CD4-positive, alpha-beta memory T cell (primary cell): ENCODE measurements around the gene ATP9A. TPM values are rescaled to one million over a fixed set of nuclear protein-coding genes. Genes with fewer than 3 reads are reported as not detected.

ENCODE experiments used
- CTCF ChIA-PET: fragments of 350-600 bp; sonication (Branson Sonifier 250); formaldehyde crosslinking; loops from one replicate; lab custom pipeline; 2021; ENCODE audit warnings: inconsistent platforms; ENCODE audit not compliant: partially characterized antibody; lab: Charles Lee
- POLR2A ChIA-PET: fragments of 350-600 bp; sonication (Branson Sonifier 250); formaldehyde crosslinking; loops from one replicate; lab custom pipeline; 2021; ENCODE audit not compliant: partially characterized antibody; lab: Charles Lee
- DNase-seq, 5 donors: peaks; one replicate each; pipeline versions ENCODE4 v3.0.0 to v3.0.0-alpha.2; 2020 to 2022; ENCODE audit warnings: mixed read lengths in 1 of 5
- H3K27ac ChIP-seq: one replicate; pipeline ENCODE4 v1.7.0; 2013; ENCODE audit warnings: low read depth, low read length
- H3K27me3 ChIP-seq: 2 replicates; pipeline ENCODE4 v1.7.0; 2013; ENCODE audit warnings: mild to moderate bottlenecking, low read length, moderate library complexity; ENCODE audit not compliant: insufficient read depth
- H3K36me3 ChIP-seq: 2 replicates; pipeline ENCODE4 v1.7.0; 2013; ENCODE audit warnings: mild to moderate bottlenecking, low read length, moderate library complexity; ENCODE audit not compliant: insufficient read depth
- H3K4me1 ChIP-seq: 2 replicates; pipeline ENCODE4 v1.7.0; 2013; ENCODE audit warnings: mild to moderate bottlenecking, low read length, moderate library complexity; ENCODE audit not compliant: insufficient read depth
- H3K4me3 ChIP-seq, 2 donors: one replicate each; pipeline ENCODE4 v1.7.0; 2013; ENCODE audit warnings: low read length in 2 of 2, mild to moderate bottlenecking in 1 of 2
- H3K9me3 ChIP-seq, 2 donors: one replicate each; pipeline ENCODE4 v1.7.0; 2013; ENCODE audit warnings: low read length in 2 of 2, control low read depth in 1 of 2; ENCODE audit not compliant: control insufficient read depth in 1 of 2
- H3K27ac Mint-ChIP-seq, 7 donors: one replicate each; pipeline ENCODE4 v1.8.0; 2020 to 2021; ENCODE audit warnings: mixed read lengths in 7 of 7, mild to moderate bottlenecking in 6 of 7, inconsistent platforms in 3 of 7, moderate library complexity in 3 of 7
- H3K27me3 Mint-ChIP-seq, 2 donors: one replicate each; pipeline ENCODE4 v1.8.0; 2020 to 2021; ENCODE audit warnings: mixed read lengths in 2 of 2
- H3K36me3 Mint-ChIP-seq, 2 donors: one replicate each; pipeline ENCODE4 v1.8.0; 2020 to 2021; ENCODE audit warnings: mixed read lengths in 2 of 2, inconsistent platforms in 1 of 2, mild to moderate bottlenecking in 1 of 2
- H3K4me1 Mint-ChIP-seq, 4 donors: one replicate each; pipeline ENCODE4 v1.8.0; 2020 to 2021; ENCODE audit warnings: mixed read lengths in 4 of 4, mild to moderate bottlenecking in 1 of 4
- H3K4me3 Mint-ChIP-seq, 8 donors: one replicate each; pipeline ENCODE4 v1.8.0; 2020 to 2021; ENCODE audit warnings: mixed read lengths in 8 of 8, mild to moderate bottlenecking in 7 of 8, moderate library complexity in 6 of 8, inconsistent platforms in 3 of 8
- H3K9me3 Mint-ChIP-seq, 8 donors: one replicate each; pipeline ENCODE4 v1.8.0; 2020 to 2021; ENCODE audit warnings: mixed read lengths in 8 of 8, mild to moderate bottlenecking in 5 of 8, inconsistent platforms in 3 of 8, moderate library complexity in 1 of 8
- intact Hi-C: fragments of 100-400 bp; cut with micrococcal nuclease; formaldehyde crosslinking; loops from one replicate; pipeline ENCODE4 v1.15.1; 2023
- polyA plus RNA-seq, 2 donors: library from polyadenylated mRNA; unstranded; fragments of 300-500 nt; fragmentation: Illumina TruSeq; gene quantifications; one replicate each; pipeline ENCODE4 v1.2.3, GENCODE V29; 2021
- total RNA-seq, 2 experiments: library from RNA; stranded (reverse); gene quantifications; one replicate each; pipeline ENCODE4 v1.2.3, GENCODE V29; 2021

Gene ATP9A
- total and polyA plus RNA-seq, 4 experiments from 2014 or later: 0.14 to 1.0 (median 0.32) TPM

GRCh38 chr20:51810155-51811041 is 42.2 kb upstream of the ATP9A start:
- Mint-ChIP-seq H3K27me3 (peaks cover 13 to 15% of the 10 kb centered on the region in 2 donors), H3K4me1 (no peaks in the 10 kb centered on the region), H3K36me3 (no peaks in the 10 kb centered on the region), H3K4me3 (no peak overlapping the region), H3K27ac (no peak overlapping the region), H3K9me3 (no peaks in the 10 kb centered on the region)
- H3K9me3 ChIP-seq: no peaks in the 10 kb centered on the region
- no peak overlapping the region for H3K27ac ChIP-seq
- intact Hi-C loops: no loop called here
- no peaks in the 10 kb centered on the region for H3K36me3 ChIP-seq
- ChIA-PET POLR2A (no interaction called here), CTCF (interaction anchor here (2.7 kb wide), 1 partner anchor 10 kb away, joined by 7 read pairs; no protein-coding TSS in a partner anchor)
- no peaks in the 10 kb centered on the region for H3K4me1 ChIP-seq
- DNase-seq: no peak
- no peak overlapping the region for H3K4me3 ChIP-seq
- no peaks in the 10 kb centered on the region for H3K27me3 ChIP-seq

- Mint-ChIP-seq H3K27me3 (peaks cover 22 to 25% of the 10 kb centered on the region in 2 donors), H3K9me3 (no peaks in the 10 kb centered on the region), H3K4me3 (no peak overlapping the region), H3K4me1 (peaks cover 0 to 5% (median 0%) of the 10 kb centered on the region in 4 donors), H3K36me3 (no peaks in the 10 kb centered on the region), H3K27ac (no peak overlapping the region)
- intact Hi-C loops: no loop called here
- Histone ChIP-seq H3K4me1 (no peaks in the 10 kb centered on the region), H3K36me3 (no peaks in the 10 kb centered on the region), H3K4me3 (no peak overlapping the region), H3K27me3 (peaks cover 1% of the 10 kb centered on the region), H3K9me3 (no peaks in the 10 kb centered on the region), H3K27ac (no peak overlapping the region)
- ChIA-PET POLR2A (no interaction called here), CTCF (interaction anchor here (0.8 kb wide), 1 partner anchor 275 kb away, joined by 3 read pairs; no protein-coding TSS in a partner anchor)
- no peak for DNase-seq
These were observed 39.6 kb upstream of the ATP9A start for GRCh38 chr20:51807720-51808250.

- no peak for DNase-seq
- peaks cover 1 to 17% (median 5%) of the 10 kb centered on the region in 4 donors for H3K4me1 Mint-ChIP-seq
- no peak overlapping the region for H3K27ac Mint-ChIP-seq
- no peaks in the 10 kb centered on the region for H3K36me3 ChIP-seq
- H3K4me3 Mint-ChIP-seq: no peak overlapping the region
- H3K9me3 ChIP-seq: no peaks in the 10 kb centered on the region
- no peaks in the 10 kb centered on the region for H3K36me3 Mint-ChIP-seq
- no peaks in the 10 kb centered on the region for H3K9me3 Mint-ChIP-seq
- peaks cover 10% of the 10 kb centered on the region for H3K27me3 ChIP-seq
- POLR2A ChIA-PET: no interaction called here
- CTCF ChIA-PET: no interaction called here
- H3K4me3 ChIP-seq: no peak overlapping the region
- peaks cover 6% of the 10 kb centered on the region for H3K4me1 ChIP-seq
- no peak overlapping the region for H3K27ac ChIP-seq
- intact Hi-C loops: no loop called here
- H3K27me3 Mint-ChIP-seq: peaks cover 29 to 33% of the 10 kb centered on the region in 2 donors
These were observed 36.6 kb upstream of the ATP9A start for GRCh38 chr20:51804754-51805153.

- no peak overlapping the region for H3K27ac ChIP-seq
- no peaks in the 10 kb centered on the region for H3K9me3 Mint-ChIP-seq
- H3K27me3 ChIP-seq: peaks cover 13% of the 10 kb centered on the region
- no peaks in the 10 kb centered on the region for H3K36me3 Mint-ChIP-seq
- no peak overlapping the region for H3K4me3 ChIP-seq
- ChIA-PET POLR2A (no interaction called here), CTCF (no interaction called here)
- peaks cover 40 to 43% of the 10 kb centered on the region in 2 donors for H3K27me3 Mint-ChIP-seq
- no peaks in the 10 kb centered on the region for H3K36me3 ChIP-seq
- no peak for DNase-seq
- no peaks in the 10 kb centered on the region for H3K9me3 ChIP-seq
- H3K4me1 ChIP-seq: peaks cover 6% of the 10 kb centered on the region
- H3K4me3 Mint-ChIP-seq: no peak overlapping the region
- no peak overlapping the region for H3K27ac Mint-ChIP-seq
- peaks cover 1 to 24% (median 6%) of the 10 kb centered on the region in 4 donors for H3K4me1 Mint-ChIP-seq
- intact Hi-C loops: no loop called here
These were observed 35.1 kb upstream of the ATP9A start for GRCh38 chr20:51803148-51803854.

GRCh38 chr20:51802170-51802751 is 34.1 kb upstream of the ATP9A start, which contains the start of gene SALL4:
SALL4 (minus strand) TSS chr20:51802521; CDS start chr20:51802408, 113 bp downstream.
- H3K4me1 ChIP-seq: peaks cover 6% of the 10 kb centered on the region
- ChIA-PET POLR2A (no interaction called here), CTCF (interaction anchor here (0.5 kb wide), 1 partner anchor 29 kb away, joined by 3 read pairs; no protein-coding TSS in a partner anchor)
- intact Hi-C loops: no loop called here
- no peaks in the 10 kb centered on the region for H3K36me3 Mint-ChIP-seq
- DNase-seq: no peak
- no peak within 1 kb of the TSS for H3K27ac Mint-ChIP-seq
- no peak within 1 kb of the TSS for H3K27ac ChIP-seq
- H3K4me3 Mint-ChIP-seq: no peak within 1 kb of the TSS
- no peaks in the 10 kb centered on the region for H3K9me3 ChIP-seq
- no peaks in the 10 kb centered on the region for H3K36me3 ChIP-seq
- H3K4me1 Mint-ChIP-seq: peaks cover 1 to 24% (median 6%) of the 10 kb centered on the region in 4 donors
- peaks cover 13% of the 10 kb centered on the region for H3K27me3 ChIP-seq
- no peaks in the 10 kb centered on the region for H3K9me3 Mint-ChIP-seq
- peaks cover 49% of the 10 kb centered on the region in 2 donors for H3K27me3 Mint-ChIP-seq
- H3K4me3 ChIP-seq: no peak within 1 kb of the TSS

GRCh38 chr20:51801823-51802123 is 33.6 kb upstream of the ATP9A start:
- Mint-ChIP-seq H3K4me3 (no peak overlapping the region), H3K9me3 (no peaks in the 10 kb centered on the region), H3K36me3 (no peaks in the 10 kb centered on the region), H3K4me1 (peaks cover 1 to 24% (median 6%) of the 10 kb centered on the region in 4 donors), H3K27ac (no peak overlapping the region), H3K27me3 (peaks cover 48 to 49% of the 10 kb centered on the region in 2 donors)
- no peaks in the 10 kb centered on the region for H3K36me3 ChIP-seq
- H3K27me3 ChIP-seq: peaks cover 13% of the 10 kb centered on the region
- CTCF ChIA-PET: interaction anchor here (0.5 kb wide), 1 partner anchor 28 kb away, joined by 3 read pairs; no protein-coding TSS in a partner anchor
- DNase-seq: no peak
- H3K27ac ChIP-seq: no peak overlapping the region
- no peaks in the 10 kb centered on the region for H3K9me3 ChIP-seq
- POLR2A ChIA-PET: no interaction called here
- H3K4me3 ChIP-seq: no peak overlapping the region
- peaks cover 6% of the 10 kb centered on the region for H3K4me1 ChIP-seq
- intact Hi-C loops: no loop called here
